HG03175 (cell line): Measurements from ENCODE around the gene CNTN4.

Source experiments
- ATAC-seq: cut with Tn5 transposase; IDR thresholded peaks from one replicate; pipeline ENCODE4 v1.9.1; 2021; ENCODE audit warnings: mild to moderate bottlenecking, moderate library complexity; ENCODE audit not compliant: unreplicated experiment

The CNTN4 gene

DNA sequence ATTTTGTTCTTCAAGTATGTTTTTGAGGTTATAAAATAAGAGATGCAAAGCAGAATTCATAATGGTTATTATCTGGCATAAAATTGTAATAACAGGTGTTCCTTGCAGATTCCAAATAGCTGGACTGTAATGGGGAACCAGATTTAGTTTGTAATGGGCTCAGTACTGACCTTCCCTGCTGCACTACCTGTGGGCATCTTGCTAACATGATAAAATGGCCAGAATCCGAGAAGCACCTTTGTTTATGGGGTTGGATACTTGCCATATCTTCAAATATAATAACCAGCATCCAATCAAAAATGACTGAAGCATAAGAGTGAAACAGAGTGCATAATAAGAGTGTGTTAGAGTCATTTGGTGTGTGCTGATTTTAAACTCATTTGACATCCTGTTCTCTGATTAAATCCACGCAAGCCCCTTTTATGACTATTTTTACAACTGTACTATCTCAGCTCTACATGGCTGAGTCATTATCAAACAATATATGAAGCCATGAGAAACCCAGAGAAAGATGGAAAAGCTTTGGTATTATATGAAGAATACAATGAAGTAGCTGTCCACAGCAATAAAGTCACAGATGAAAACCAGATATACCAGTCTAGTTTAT lies 292.4 kb downstream of the CNTN4 start:
- no peak for ATAC-seq

GRCh38 chr3:2391896-2392295 lies 293.2 kb downstream of the CNTN4 start:
- no peak for ATAC-seq

DNA sequence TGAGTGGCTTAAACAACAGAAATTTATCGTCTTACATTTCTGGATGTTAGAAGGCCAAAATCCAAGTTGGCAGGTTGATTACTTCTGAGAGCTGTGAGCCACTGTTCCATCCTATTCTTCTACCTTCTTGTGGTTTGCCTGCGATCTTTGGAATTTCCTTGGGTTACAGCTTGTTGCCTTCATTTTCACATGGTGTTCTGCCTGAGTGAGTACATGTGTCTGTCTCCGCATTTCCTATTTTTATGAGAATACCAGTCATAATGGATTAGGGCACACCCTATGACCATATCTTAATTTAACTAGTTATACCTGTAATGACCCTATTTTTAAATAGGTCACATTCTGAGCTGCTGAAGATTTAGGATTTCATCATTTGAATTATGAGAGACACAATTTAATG lies 294.3 kb downstream of the CNTN4 start:
- no peak for ATAC-seq

DNA sequence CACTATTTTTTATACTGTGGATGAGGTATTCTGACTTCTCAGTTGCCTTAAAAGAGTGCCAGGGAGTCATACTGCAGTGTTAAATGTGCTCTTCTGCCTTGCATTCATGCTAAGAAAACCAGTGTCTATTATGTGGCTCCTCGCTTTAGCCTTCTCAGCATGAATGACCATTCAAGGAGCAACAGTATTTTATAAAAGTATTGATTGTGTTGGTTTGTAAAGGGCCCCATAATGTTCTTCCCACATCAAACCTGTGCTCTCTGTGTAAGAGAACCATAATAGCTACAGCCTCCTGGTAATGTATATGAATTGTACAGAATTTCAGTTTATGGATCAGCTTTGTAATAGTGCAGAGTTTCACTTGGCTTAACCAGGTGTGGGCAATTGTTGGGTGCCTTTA lies 316.4 kb downstream of the CNTN4 start:
- ATAC-seq, result no peak

- no peak for ATAC-seq
These were observed 322.3 kb downstream of the CNTN4 start for GRCh38 chr3:2420919-2421318.

DNA sequence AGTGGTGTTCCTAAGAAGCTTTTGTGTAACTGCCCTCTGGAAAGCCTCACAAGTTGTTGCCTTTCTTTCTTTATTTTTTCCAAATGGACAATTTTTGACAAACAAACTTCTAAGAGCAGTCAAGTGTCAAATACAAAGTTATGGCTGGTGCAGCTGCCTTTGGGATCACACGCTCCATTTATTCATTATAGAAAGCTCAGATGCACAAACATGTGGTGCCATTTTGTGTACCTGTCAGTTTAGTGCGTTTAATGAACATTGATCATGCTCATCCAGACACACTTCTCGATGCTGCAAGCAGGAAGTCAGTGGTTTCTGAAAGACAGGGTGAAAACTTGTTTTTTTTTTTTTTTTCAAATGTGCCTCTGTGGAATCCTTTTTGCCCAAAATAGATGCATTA lies 324.5 kb downstream of the CNTN4 start:
- ATAC-seq, result no peak

GRCh38 chr3:2441558-2441957 lies 342.9 kb downstream of the CNTN4 start:
- ATAC-seq, result no peak

- no peak for ATAC-seq
These were observed 347.5 kb downstream of the CNTN4 start for GRCh38 chr3:2446146-2446545.

DNA sequence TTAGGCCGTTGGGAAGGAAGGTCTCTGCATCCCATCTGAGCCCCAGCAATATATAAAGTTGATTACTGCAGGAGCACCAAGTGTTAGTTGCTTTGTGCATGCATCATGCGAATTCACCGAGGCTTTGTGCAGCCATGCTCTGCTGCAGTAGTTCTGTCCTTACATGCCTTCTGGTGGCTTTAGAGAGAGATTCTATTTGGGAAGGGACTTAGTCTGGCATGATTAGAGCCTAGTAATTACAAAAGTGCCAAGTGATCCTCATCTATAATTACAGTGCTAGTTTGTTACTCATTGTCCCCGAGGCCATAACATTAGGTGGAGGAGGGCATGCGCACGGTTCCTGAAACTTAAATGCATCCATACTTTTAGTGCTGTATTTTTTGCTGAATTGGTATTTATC lies 353.6 kb downstream of the CNTN4 start:
- no peak for ATAC-seq

DNA sequence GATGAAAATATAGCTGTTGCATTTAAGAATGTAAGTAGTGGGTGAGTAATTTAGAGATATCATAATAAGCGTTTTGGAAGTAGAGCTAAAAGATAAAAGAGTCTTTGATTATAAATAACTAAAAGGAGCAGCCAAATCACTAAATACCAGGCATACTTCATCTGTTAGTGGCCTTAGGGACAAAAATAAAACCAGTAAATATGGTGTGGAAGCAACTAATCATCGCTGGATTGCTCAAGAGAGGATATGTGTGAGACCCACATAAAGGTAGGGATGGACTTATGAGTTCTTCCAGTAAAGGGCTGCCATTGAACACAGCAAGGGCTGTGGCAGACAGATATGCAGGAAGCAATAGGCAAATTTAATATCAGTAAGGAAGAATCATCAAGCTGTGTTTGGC lies 356.2 kb downstream of the CNTN4 start:
- ATAC-seq, result no peak

DNA sequence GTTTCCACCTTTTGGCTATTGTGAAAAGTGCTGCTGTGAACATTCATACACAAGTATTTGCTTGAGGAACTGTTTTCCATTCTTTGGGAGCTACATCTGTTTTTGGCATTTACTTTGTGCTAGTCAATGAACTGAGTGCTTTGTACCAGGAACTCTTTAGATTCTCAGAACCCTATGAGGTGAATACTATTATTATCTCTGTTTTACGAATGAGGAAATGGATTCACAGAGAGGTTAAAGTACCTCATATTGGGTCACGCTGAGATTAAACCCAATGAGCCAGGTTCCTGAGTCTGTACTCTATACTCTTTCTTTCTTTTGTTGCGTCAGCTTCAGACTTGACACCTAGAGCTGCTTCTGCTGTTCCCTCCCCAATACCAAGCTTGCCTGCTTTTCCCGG lies 358.1 kb downstream of the CNTN4 start:
- ATAC-seq, result no peak

- ATAC-seq, result no peak
These were observed 360.1 kb downstream of the CNTN4 start for GRCh38 chr3:2458816-2459215.

- no peak for ATAC-seq
These were observed 367.2 kb downstream of the CNTN4 start for GRCh38 chr3:2465842-2466241.

DNA sequence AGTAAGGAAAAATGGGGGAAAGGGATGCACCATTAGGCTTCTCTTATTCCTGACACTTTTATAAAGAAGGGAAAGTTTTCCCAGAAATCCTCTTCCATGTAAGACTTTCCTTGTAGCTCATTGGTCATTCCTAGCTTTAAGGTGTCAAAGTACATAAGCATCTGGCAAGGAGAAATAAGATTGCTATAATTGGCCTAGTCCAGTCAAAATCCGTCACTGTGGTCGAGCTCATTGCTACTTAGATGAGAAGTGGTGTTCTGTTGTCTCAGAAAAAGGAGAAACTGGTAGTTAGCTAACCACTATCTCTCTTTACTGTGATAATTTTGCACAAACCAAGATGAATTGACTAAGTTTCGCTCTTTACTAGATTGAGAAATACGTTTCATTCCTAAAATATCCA lies 370.1 kb downstream of the CNTN4 start:
- no peak for ATAC-seq

GRCh38 chr3:2476996-2477395 lies 378.3 kb downstream of the CNTN4 start:
- ATAC-seq, result no peak

- no peak for ATAC-seq
These were observed 379.0 kb downstream of the CNTN4 start for GRCh38 chr3:2477620-2478019.

DNA sequence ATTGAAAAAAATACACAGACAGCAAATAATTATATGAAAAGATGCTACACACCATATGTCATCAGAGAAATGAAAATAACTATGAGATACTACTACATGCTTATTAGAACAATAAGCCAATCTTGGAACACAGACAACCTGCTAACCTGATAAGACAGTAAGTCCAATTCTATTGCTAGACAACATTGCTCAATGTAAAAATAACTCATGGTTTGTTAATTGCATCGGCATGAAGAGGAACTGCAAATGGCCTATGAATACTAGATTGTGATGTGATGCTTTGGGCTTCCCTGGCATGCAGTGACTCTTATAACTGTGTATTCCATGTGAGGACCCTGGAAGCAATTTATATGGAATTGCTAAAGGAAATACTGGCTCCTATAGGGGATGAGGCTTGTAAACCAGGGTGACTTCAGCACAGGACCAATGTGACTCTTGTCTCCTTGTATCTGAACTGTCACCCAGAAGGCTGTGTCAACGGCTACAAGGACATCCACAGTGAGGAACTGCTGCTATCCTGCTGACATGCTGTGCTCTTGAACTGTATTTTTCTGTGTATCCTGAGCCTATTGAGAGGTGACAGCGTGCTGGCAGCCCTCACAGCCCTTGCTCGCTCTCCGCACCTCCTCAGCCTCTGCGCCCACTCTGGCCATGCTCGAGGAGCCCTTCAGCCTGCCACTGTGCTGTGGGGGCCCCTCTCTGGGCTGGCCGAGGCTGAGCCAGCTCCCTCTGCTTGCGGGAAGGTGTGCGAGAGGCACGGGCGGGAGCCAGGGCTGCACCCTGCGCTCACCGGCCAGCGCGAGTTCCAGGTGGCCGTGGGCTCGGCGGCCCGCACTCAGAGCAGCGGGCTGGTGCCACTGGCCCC lies 385.7 kb downstream of the CNTN4 start:
- ATAC-seq, result no peak

DNA sequence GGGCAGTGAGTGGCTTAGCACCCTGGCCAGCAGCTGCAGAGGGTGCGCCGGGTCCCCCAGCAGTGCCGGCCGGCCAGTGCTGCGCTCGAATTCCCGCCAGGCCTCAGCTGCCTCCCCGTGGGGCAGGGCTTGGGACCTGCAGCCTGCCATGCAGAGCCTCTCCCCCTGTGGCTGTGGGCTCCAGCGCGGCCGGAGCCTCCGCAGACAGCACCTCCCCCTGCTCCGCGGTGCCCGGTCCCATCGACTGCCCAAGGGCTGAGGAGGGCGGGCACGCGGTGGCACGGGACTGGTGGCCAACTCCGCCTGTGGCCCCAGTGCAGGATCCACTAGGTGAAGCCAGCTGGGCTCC lies 386.3 kb downstream of the CNTN4 start:
- no peak for ATAC-seq

- no peak for ATAC-seq
These were observed 397.1 kb downstream of the CNTN4 start for GRCh38 chr3:2495746-2496145.

DNA sequence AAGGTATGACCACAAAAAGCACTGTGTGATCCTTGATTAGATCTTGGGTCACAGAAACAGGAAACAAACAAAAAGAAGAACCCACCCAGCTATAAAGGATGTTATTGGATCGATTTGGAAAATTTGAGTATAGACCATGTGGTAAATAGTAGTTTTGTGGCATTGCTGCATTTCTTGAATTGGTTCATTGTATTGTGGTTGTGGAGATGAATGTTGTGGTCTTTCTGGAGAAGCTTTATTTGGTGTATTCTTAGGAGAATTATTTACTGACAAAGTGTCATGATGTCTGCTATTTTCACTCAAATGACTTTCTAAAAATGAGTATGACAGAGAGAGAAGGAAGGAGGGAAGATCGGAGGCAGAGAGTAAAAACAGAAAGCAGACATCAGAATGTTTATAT lies 406.2 kb downstream of the CNTN4 start:
- ATAC-seq, result no peak

DNA sequence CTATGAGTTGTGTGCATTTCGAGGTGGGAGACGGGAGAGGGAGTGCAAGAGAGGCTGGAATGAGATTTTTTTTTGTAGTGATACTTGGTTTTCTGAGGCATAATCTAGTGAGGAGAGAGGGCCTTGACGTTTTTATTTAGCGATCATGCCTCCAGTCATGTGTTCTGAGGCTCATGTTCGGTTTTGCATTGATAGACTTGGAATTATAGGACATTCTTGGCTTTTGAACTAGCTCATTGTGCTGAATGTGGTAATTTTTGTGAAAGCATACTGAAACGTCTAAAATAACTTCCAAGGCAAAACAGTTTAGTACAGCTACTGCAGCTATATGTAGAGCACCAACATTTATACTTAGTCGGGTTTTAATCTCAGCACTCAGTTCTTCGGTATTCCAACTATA lies 408.1 kb downstream of the CNTN4 start:
- ATAC-seq, result no peak

DNA sequence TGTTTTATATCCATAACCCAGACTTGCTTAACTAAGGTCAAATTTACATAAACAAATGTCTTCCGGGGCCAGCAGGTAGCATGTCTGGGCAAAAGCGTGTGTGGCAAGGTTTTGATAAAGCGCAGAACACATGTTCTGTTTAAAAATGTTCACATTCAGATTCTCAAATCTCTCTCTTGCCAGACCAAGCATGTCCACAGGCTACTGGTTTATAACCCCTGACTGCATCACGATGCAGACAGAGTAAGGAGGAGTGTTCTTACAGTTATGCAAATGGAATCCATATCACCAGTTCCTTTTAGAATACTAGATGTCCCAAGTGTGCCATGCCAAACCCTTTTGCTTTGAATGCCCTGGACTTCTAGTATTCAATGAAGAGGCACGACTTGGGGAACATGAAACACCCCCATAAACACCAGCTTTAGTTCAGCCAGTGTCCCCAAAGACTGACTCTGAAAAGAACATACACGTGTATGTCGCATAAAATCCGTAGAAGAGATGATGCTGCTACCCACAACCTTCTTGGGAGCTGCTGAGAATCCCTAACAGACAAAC lies 412.0 kb downstream of the CNTN4 start:
- no peak for ATAC-seq
